Stimulated activated CD4-positive, alpha-beta T cell treated with anti-CD3 and anti-CD28 coated beads, Interleukin-2, amount 100 ng/mL, for 4 hours (primary cell): Measurements from ENCODE around the gene ETS1.

Experiments used
- DNase-seq: peaks from one replicate; pipeline ENCODE4 v3.0.0-alpha.2; 2020; ENCODE audit warnings: low read depth

ETS1 gene

GRCh38 chr11:128501632-128502549 lies 85.5 kb downstream of the ETS1 start:
- DNase-seq = no peak

GRCh38 chr11:128501008-128501407 lies 86.3 kb downstream of the ETS1 start:
- no peak for DNase-seq

GRCh38 chr11:128500493-128500892 lies 86.9 kb downstream of the ETS1 start:
- no peak for DNase-seq

- no peak for DNase-seq
Measured at GRCh38 chr11:128499613-128500253, 87.6 kb downstream of the ETS1 start.

GRCh38 chr11:128498721-128499245 lies 88.6 kb downstream of the ETS1 start:
- DNase-seq = no peak

GRCh38 chr11:128497776-128498095 lies 89.6 kb downstream of the ETS1 start:
- no peak for DNase-seq

- no peak for DNase-seq
Measured at GRCh38 chr11:128497061-128497775, 90.1 kb downstream of the ETS1 start.

- no peak for DNase-seq
Measured at GRCh38 chr11:128496692-128497060, 90.7 kb downstream of the ETS1 start.

GRCh38 chr11:128496249-128496648 lies 91.1 kb downstream of the ETS1 start:
- DNase-seq = no peak

- DNase-seq = no peak
Measured at GRCh38 chr11:128494418-128495332, 92.7 kb downstream of the ETS1 start.

- no peak for DNase-seq
Measured at GRCh38 chr11:128493570-128493965, 93.8 kb downstream of the ETS1 start.

- no peak for DNase-seq
Measured at GRCh38 chr11:128492903-128493569, 94.3 kb downstream of the ETS1 start.

GRCh38 chr11:128492461-128492860 lies 94.9 kb downstream of the ETS1 start:
- no peak for DNase-seq

GRCh38 chr11:128491195-128491936 lies 96.0 kb downstream of the ETS1 start:
- no peak for DNase-seq

- DNase-seq = no peak
Measured at GRCh38 chr11:128490092-128490491, 97.3 kb downstream of the ETS1 start.

- no peak for DNase-seq
Measured at GRCh38 chr11:128488471-128488870, 98.9 kb downstream of the ETS1 start.

- no peak for DNase-seq
Measured at GRCh38 chr11:128487978-128488377, 99.4 kb downstream of the ETS1 start.

GRCh38 chr11:128484172-128484571 lies 103.2 kb downstream of the ETS1 start:
- no peak for DNase-seq

GRCh38 chr11:128483211-128483788 lies 104.1 kb downstream of the ETS1 start:
- DNase-seq = no peak
